HL-60/S4 (cell line): ENCODE data around the gene TEX48.

Experiments used
- in situ Hi-C: fragments of 300-500 bp; cut with MboI; formaldehyde crosslinking; loops from 2 replicates; pipeline ENCODE4 v1.14.3; 2022; ENCODE audit warnings: low sequenced_read_pairs

The TEX48 gene

GRCh38 chr9:114694146-114694545 lies 12.2 kb upstream of the TEX48 start:
- in situ Hi-C loops = loop anchor here (25.0 kb wide), 1 partner anchor 818 kb away; no protein-coding TSS in a partner anchor

GRCh38 chr9:114693248-114693855 lies 11.4 kb upstream of the TEX48 start:
- in situ Hi-C loops = loop anchor here (25.0 kb wide), 1 partner anchor 819 kb away; no protein-coding TSS in a partner anchor

GRCh38 chr9:114691956-114692295 lies 9.9 kb upstream of the TEX48 start:
- in situ Hi-C loops = loop anchor here (25.0 kb wide), 1 partner anchor 820 kb away; no protein-coding TSS in a partner anchor

DNA sequence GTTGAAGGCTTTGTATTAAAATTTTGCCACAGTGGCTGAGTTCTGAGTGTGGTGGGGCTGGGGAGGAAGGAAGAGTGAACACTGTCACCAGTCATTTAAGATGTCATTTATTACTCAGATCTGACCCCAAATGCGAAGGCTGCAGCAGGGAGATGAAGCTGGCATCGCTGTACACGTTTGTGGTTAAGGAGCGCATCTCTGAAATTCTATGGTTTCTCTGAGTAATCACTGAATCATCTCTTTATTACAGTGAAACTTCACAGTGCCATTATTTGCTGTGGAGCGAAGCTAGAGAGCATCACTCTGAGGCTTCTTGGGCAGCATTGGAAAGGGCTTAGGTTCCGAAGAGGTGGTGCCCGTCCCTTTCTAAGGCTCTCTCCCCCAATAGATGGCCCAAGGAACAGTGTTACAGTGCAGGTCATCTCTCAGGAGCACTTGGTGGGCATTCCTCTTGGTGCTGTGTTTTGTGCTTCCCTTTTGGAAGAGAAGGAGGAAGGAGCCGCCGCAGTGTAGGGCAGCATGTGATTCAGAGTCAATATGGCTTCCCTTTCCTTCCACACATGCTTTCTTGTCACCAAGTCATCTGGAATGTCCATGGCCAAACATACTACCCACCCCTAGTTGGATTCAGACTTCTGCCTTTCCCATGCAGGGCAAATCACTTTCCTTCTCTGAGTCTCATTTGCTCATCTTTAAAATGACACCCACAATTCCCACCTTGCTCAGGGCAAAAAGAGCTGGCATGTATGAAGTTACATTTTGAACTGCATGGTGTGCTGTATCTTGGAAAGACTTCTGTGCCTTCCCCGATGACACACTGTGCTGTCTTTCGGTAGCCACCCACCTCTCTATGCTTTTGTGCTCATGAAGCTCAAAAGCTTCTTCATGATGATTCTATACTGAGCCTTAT lies 9.3 kb upstream of the TEX48 start:
- in situ Hi-C loops = loop anchor here (25.0 kb wide), 1 partner anchor 821 kb away; no protein-coding TSS in a partner anchor

GRCh38 chr9:114690308-114690707 lies 8.3 kb upstream of the TEX48 start:
- in situ Hi-C loops = loop anchor here (25.0 kb wide), 1 partner anchor 822 kb away; no protein-coding TSS in a partner anchor

DNA sequence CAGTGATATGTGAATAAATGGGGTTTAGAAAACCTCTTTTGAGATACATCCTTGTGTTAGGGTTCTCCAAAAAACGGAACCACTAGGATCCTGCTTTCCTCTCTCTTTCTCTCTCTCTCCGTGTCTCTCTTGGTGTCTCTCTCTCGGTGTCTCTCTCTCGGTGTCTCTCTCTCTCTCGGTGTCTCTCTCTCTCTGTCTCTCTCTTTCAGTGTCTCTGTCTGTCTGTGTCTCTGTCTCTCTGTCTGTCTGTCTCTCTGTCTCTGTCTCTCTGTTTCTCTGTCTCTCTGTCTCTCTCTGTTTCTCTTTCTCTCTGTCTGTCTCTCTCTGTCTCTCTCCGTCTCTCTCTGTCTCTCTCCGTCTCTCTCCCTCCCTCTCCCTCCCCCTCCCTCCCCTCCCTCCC lies 7.8 kb upstream of the TEX48 start:
- in situ Hi-C loops = loop anchor here (10.0 to 25.0 kb wide), 2 partner anchors 325 to 822 kb away; no protein-coding TSS in a partner anchor

DNA sequence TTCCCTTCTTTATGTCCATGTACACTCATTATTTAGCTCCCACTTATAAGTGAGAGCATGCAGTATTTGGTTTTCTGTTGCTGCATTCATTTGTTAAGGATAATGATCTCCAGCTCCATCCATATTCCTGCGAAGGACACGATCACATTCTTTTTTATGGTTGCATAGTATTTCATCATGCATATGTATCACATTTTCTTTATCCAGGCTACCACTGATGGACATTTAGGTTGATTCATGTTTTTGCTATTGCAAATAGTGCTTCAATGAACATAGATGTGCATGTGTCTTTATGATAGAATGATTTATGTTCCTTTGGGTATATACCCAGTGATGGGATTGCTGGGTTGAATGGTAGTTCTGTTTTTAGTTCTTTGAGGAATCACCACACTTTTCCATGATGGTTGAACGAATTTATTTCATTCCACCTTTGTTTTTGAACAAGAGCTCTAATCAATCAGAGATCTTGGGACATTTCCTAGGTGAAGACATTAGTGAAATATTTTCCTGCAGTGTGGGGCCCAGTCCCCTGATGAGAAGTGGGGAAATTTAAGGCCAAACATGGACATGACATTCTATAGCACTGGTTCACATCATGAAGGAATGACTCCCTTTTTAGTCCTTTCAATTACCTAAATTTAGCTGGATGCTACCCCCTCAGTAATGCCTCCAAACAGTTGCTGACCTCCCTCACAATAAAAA lies 7.1 kb upstream of the TEX48 start:
- in situ Hi-C loops = loop anchor here (10.0 to 25.0 kb wide), 2 partner anchors 326 to 823 kb away; no protein-coding TSS in a partner anchor

GRCh38 chr9:114688379-114688778 lies 6.4 kb upstream of the TEX48 start:
- in situ Hi-C loops = loop anchor here (10.0 to 25.0 kb wide), 2 partner anchors 326 to 824 kb away; no protein-coding TSS in a partner anchor

GRCh38 chr9:114687034-114687433 lies 5.0 kb upstream of the TEX48 start:
- in situ Hi-C loops = loop anchor here (10.0 to 25.0 kb wide), 2 partner anchors 328 to 825 kb away; no protein-coding TSS in a partner anchor

DNA sequence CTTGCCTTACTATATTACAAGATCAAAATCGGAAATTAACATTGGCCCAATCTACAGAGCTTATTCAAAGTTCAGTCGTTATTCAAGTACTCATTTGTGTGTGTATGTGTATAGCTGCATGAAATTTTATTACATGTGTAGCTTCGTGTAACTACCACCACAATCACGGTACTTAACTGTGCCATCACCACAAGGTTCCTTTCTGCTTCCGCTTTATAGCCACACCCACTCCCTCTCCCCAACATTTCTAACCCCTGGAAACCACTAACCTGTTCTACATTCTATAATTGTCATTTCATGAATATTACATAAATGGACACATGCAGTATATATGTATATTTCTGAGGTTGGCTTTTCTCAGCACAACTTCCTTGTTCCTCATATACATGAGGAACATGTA lies 4.0 kb upstream of the TEX48 start:
- in situ Hi-C loops = loop anchor here (10.0 to 25.0 kb wide), 2 partner anchors 329 to 826 kb away; no protein-coding TSS in a partner anchor

GRCh38 chr9:114684036-114684435 lies 2.0 kb upstream of the TEX48 start:
- in situ Hi-C loops = loop anchor here (10.0 to 25.0 kb wide), 2 partner anchors 331 to 828 kb away; no protein-coding TSS in a partner anchor

- in situ Hi-C loops = loop anchor here (10.0 to 25.0 kb wide), 2 partner anchors 332 to 829 kb away; no protein-coding TSS in a partner anchor
These were observed 854 bp upstream of the TEX48 start for GRCh38 chr9:114682846-114683245.

DNA sequence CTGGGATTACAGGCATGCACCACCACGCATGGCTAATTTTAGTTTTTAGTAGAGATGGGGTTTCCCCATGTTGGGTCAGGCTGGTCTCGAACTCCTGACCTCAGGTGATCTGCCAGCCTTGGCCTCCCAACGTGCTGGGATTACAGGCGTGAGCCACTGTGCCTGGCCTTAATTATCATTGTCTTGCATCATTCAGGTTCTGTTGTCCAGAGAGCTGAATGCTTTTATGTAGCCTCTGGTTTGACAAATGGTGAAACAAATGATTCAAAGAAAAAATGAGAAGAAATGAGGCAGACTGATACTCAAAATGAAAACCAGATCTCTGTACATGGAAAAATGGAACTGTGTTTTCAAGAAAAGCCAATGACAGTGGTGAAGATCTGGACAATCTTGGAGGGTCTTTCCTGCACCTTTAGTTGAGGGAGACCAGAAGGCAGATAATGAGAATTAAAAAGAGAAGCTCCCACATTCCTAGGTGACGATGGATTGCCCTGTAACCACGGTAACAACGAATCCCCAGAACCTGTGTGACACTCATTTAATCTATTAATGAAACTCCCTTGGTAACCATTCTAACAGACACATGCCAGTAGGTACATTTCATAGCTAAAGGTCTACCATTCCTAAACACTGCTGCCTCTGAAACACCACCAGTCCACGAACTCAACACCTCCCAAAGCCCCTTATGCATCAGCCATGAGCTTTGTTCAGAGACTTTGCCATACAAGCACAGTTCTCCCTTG lies 1.6 kb downstream of the TEX48 start:
- in situ Hi-C loops = loop anchor here (10.0 to 25.0 kb wide), 2 partner anchors 334 to 832 kb away; no protein-coding TSS in a partner anchor

- in situ Hi-C loops = loop anchor here (25.0 kb wide), 1 partner anchor 834 kb away; no protein-coding TSS in a partner anchor
These were observed 3.2 kb downstream of the TEX48 start for GRCh38 chr9:114678795-114679194.

- in situ Hi-C loops = loop anchor here (25.0 kb wide), 1 partner anchor 834 kb away; no protein-coding TSS in a partner anchor
These were observed 3.9 kb downstream of the TEX48 start for GRCh38 chr9:114678130-114678529.

- in situ Hi-C loops = loop anchor here (25.0 kb wide), 1 partner anchor 835 kb away; no protein-coding TSS in a partner anchor
These were observed 4.6 kb downstream of the TEX48 start for GRCh38 chr9:114677418-114677817.

DNA sequence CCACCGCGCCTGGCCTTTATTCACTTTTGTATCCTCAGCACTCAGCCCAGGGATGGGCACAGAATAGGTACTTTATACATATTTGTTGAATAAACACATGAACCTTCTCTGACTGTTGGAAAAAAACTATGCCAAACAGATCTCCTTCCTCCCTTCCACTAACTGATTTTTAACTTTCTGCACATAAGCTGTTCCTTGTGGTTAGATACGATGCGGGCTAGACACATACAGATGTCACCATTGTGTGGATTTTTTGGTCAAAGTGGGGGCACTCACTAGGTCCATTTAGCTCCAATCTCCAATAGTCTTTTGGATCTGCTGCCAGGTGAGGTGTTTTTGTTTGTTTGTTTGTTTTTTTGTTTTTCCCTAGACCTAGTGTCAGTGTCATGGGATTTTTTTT lies 5.1 kb downstream of the TEX48 start:
- in situ Hi-C loops = loop anchor here (25.0 kb wide), 1 partner anchor 835 kb away; no protein-coding TSS in a partner anchor

GRCh38 chr9:114674798-114675540 lies 7.0 kb downstream of the TEX48 start:
- in situ Hi-C loops = loop anchor here (25.0 kb wide), 1 partner anchor 837 kb away; no protein-coding TSS in a partner anchor
